Measurements from ENCODE around the gene FPR3.

The FPR3 gene

GRCh38 chr19:51807925-51808324 is 13.0 kb downstream of the FPR3 start:
- no peak for DNase-seq (ENCODE audit: low spot score)

- peak; percentile 36 for DNase-seq (ENCODE audit: low spot score)
Measured at GRCh38 chr19:51808333-51808986, 13.5 kb downstream of the FPR3 start.

GRCh38 chr19:51809787-51810186 is 14.8 kb downstream of the FPR3 start:
- no peak for DNase-seq (ENCODE audit: low spot score)

- no peak for DNase-seq (ENCODE audit: low spot score)
Measured at GRCh38 chr19:51810223-51810622, 15.3 kb downstream of the FPR3 start.

GRCh38 chr19:51811344-51811743 is 16.4 kb downstream of the FPR3 start:
- no peak for DNase-seq (ENCODE audit: low spot score)

- DNase-seq (ENCODE audit: low spot score): no peak
Measured at GRCh38 chr19:51815043-51815442, 20.1 kb downstream of the FPR3 start.

GRCh38 chr19:51816711-51817110 is 21.8 kb downstream of the FPR3 start:
- DNase-seq (ENCODE audit: low spot score): no peak

GRCh38 chr19:51820011-51820410 is 25.1 kb downstream of the FPR3 start:
- no peak for DNase-seq (ENCODE audit: low spot score)

GRCh38 chr19:51820831-51821446 is 26.0 kb downstream of the FPR3 start:
- DNase-seq (ENCODE audit: low spot score): no peak

- DNase-seq (ENCODE audit: low spot score): no peak
Measured at GRCh38 chr19:51821456-51821855, 26.5 kb downstream of the FPR3 start.

- DNase-seq (ENCODE audit: low spot score): no peak
Measured at GRCh38 chr19:51821921-51822320, 27.0 kb downstream of the FPR3 start.

GRCh38 chr19:51822325-51822724 is 27.4 kb downstream of the FPR3 start:
- no peak for DNase-seq (ENCODE audit: low spot score)

- DNase-seq (ENCODE audit: low spot score): no peak
Measured at GRCh38 chr19:51822946-51823345, 28.0 kb downstream of the FPR3 start.

GRCh38 chr19:51824281-51825005 is 29.5 kb downstream of the FPR3 start:
- DNase-seq (ENCODE audit: low spot score): no peak

- no peak for DNase-seq (ENCODE audit: low spot score)
Measured at GRCh38 chr19:51830274-51830673, 35.3 kb downstream of the FPR3 start.

- DNase-seq (ENCODE audit: low spot score): no peak
Measured at GRCh38 chr19:51837145-51837544, 42.2 kb downstream of the FPR3 start.

- no peak for DNase-seq (ENCODE audit: low spot score)
Measured at GRCh38 chr19:51861870-51862622, 67.1 kb downstream of the FPR3 start.

- no peak for DNase-seq (ENCODE audit: low spot score)
Measured at GRCh38 chr19:51873097-51873496, 78.1 kb downstream of the FPR3 start.

All from COLO829 (cell line).